ELR (cell line): ENCODE measurements around the gene GIGYF1.
"Not testable (repeated sequence)": the region's sequence is repeated elsewhere in the genome, so short reads cannot be mapped to it uniquely, and the experiment has no call there.

Experiments used
- DNase-seq: peaks from one replicate; pipeline ENCODE4 v3.0.0-alpha.2; 2015; ENCODE audit warnings: low read depth

GIGYF1 gene, protein sequence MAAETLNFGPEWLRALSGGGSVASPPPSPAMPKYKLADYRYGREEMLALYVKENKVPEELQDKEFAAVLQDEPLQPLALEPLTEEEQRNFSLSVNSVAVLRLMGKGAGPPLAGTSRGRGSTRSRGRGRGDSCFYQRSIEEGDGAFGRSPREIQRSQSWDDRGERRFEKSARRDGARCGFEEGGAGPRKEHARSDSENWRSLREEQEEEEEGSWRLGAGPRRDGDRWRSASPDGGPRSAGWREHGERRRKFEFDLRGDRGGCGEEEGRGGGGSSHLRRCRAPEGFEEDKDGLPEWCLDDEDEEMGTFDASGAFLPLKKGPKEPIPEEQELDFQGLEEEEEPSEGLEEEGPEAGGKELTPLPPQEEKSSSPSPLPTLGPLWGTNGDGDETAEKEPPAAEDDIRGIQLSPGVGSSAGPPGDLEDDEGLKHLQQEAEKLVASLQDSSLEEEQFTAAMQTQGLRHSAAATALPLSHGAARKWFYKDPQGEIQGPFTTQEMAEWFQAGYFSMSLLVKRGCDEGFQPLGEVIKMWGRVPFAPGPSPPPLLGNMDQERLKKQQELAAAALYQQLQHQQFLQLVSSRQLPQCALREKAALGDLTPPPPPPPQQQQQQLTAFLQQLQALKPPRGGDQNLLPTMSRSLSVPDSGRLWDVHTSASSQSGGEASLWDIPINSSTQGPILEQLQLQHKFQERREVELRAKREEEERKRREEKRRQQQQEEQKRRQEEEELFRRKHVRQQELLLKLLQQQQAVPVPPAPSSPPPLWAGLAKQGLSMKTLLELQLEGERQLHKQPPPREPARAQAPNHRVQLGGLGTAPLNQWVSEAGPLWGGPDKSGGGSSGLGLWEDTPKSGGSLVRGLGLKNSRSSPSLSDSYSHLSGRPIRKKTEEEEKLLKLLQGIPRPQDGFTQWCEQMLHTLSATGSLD (N-terminal part only)

DNA sequence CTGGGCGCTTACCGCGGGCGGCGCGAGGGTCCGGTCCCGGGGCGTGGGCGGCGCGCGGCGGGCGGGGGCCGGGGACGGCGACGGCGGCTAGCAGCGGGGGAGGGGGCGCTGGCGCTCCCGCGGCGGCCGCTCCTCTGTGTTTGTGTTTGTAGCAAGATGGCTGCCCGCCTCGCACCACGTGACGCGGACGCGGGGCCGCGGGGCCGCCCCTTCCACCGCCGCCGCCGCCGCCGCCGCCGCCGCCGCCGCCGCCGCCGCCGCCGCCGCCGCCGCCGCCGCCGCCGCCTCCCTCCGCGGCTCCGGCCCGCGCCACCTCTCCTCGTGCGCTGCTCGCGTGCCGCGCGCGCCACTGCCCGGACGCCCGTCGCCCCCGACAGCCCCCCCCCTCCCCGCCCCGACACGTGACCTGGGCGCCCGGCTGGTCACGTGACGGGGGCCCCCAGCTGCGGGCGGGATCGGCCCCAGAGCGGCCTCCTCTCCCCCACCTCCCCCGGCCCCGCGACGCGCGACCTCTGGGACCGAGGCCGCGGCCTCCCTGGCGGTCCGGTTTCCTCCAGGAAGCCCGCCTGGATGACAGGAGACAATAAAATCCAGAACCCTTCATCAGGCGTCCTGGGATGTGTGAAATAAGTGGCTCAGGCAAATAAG is at the start of gene GIGYF1:
Gene GIGYF1, minus strand, starts transcription at position 153 of the 648 bp plus-strand sequence. CDS start 6,012 bp downstream, outside the sequence.
- peak; percentile 69 for DNase-seq

DNA sequence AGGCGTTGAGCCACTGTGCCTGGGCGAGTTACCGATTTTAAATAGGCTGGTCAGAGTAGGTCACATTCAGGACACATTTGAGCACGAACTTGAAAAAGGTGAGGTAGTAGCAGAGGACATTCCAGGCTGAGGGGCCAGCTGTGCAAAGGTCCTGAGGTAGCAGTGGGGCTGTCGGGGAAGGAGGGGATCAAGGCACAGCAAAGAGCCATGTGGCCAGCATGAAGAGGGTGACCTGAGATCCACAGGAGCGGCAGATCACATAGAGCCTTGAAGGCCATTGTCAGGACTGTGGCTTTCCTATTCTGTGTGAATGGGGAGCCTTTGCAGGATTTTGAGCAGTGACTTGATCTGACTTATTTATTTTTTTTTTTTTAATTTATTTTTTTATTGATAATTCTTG is 45.9 kb upstream of the GIGYF1 start:
- DNase-seq, result no peak

DNA sequence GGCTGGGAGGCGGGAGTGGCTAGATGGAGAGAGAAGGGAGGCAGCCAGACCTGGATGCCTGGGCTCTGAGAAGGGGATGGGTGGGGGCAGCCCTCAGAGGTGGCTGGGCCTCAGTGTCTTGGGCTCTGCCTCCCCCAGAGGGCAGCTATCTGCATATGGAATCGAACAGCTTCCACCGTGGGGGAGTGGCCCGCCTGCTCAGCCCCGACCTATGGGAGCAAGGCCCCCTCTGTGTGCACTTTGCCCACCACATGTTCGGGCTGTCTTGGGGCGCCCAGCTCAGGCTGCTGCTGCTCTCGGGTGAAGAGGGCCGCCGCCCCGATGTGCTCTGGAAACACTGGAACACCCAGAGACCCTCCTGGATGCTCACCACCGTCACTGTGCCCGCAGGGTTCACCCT is 42.6 kb upstream of the GIGYF1 start:
- DNase-seq, result no peak

DNA sequence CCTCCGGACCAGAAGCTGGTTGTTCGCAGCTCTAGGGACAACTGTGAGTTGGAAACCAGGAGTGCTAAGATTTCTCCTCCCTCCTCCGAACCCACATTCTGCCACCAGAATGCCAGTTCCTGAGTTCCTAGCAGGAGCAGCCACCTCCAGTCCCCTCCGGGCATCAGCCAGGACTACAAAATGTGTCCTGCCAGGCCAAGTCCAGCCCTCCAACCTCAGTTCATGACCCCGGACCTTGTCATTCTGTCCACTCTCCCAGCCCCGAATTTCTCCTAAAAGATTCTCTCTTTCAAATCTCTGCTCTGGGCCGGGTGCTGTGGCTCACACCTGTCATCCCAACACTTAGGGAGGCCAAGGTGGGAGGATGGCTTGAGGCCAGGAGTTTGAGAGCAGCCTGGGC is 41.7 kb upstream of the GIGYF1 start:
- no peak for DNase-seq

DNA sequence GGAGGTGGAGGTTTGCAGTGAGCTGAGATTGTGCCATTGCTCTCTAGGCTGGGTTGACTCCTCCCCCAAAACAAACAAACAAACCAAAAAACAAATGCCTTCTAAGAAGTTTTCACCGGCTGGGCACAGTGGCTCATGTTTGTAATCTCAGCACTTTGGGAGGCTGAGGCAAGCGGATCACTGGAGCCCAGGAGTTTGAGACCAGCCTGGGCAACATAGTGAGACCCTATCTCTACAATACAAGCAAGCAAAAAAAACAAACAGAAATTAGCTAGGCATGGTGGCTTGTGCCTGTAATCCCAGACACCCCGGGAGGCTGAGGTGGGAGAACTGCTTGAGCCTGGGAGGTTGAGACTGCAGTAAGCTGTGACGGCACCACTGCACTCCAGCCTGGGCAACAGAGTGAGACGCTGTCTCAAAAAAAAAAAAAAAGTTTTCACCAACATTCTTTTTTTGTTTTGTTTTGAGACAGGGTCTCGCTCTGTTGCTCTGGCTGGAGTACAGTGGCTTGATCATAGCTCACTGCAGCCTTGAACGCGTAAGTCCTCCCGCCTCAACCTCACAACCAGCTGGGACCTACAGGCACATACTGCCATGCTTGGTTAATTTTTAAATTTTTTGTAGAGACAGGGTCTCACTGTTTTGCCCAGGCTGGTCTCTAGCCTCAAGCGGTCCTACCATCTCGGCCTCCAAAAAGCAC is 38.0 kb upstream of the GIGYF1 start:
- no peak for DNase-seq

DNA sequence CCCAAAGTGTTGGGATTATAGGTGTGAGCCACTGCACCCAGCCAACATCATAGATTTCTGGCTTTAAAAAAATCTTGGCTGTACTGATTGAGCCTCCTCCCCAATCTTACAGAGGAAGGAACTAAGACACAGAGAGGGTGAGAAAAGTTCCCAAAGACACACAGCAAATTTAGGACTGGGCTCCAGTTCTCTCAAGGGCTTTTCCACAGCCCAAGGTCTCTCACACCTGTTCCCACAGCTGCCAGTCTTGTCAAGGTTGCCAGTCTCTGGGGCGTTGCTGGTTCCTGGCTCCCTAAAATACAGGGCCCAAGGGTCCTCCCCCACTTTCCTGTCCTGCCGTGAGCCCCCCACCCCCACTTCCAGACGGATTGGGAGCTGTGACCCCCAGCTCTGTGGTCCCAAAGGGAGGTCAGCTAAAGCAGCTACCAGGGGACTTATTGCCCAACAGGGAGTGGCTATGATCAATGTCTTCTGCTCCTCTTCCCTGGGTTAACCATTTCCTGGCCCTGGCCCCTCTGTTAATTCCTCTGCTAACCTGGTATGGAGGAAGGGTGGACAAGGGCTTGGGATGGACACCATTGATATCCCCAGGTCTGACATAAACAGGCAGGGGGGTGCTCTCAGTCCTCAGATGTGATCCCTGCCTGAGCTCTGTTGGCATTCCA is 36.2 kb upstream of the GIGYF1 start:
- DNase-seq, result no peak

DNA sequence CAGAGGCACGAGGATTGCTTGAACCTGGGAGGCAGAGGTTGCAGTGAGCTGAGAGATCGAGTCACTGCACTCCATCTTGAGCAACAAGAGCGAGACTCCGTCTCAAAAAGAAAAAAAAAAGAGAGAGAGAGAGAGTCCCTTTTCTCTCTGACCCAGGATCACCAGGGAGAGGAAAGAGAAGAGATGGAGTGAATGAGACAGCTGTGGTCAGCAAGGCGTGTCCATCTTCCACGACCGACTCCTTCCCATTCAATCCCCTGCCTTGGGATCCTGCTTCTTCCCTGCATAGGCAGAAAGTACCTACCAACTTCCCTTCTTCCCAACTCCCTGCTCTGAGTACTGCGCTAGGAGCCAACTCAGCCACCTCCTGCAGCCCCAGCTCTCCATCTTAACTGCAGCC is 34.1 kb upstream of the GIGYF1 start:
- no peak for DNase-seq

DNA sequence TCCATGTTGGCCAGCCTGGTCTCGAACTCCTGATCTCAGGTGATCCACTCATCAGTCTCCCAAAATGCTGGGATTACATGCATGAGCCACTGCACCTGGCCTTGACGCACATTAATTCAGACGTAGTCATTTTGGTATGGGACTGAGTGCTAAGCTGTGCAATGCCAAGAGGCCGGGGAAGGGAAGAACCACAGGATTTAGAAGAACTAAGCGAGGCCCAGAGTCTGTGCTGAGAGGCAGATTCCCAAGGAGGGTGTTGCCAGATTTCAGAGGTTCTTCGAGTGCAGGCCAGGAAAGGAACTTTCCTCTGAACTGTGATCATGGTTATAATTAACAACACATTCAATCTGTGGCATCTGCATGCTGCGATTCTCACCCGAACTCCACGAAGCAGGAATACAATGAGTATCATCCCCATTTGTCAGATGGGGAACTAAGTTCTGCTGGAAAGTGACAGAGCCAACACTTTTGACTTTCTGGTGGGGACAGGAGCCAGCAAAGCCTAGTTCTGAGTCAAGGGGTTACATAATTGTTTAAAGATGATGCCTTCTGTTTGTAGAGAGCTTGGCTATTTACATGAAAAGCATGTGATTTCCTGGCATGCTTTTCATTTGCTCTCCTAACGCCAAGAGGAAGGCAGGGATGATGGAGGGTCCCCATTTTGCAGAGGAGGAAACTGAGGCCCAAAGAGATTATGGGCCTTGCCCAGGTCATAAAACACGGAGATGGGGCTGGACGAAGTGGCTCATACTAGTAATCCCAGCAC is 33.1 kb upstream of the GIGYF1 start:
- DNase-seq, result peak; percentile 36

DNA sequence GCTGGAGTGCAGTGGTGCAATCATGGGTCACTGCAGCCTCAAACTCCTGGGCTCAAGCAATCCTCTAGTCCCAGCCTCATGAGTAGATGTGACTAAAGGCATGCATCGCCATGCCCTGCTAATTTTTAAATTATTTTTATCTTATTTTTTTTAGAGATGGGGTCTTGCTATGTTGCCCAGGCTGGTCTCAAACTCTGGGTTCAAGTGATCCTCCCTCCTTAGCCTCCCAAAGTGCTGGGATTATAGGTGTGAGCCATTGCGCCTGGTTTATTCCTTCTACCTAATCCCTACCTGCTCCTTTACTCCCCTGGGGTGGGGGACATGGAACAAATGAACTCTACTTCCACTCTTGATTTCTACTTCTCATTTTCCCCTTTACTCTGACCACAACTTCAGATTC is 30.3 kb upstream of the GIGYF1 start:
- not testable (repeated sequence) for DNase-seq

DNA sequence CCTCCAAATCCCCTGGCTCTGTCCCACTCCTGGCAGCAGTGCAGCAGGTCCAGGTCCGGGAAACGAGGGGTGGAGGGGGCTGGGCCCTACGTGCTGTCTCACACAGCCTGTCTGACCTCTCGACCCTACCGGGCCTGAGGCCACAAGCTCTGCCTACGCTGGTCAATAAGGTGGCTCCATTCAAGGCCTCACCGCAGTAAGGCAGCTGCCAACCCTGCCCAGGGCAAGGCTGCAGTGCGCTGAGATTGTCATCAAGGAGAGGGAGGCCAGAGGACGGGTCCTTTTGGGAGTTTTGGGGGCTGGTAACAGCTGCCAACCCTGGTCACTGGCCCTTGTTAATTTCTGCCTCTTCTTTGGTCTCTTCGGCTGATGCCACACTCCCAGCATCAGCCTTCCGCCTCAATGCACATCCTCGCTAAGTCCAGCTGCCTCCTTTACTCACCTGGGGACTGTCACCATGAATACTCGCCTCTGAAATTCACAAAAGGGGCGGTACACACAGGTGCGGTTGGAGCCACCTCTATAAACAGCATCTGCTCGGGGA is 29.8 kb upstream of the GIGYF1 start:
- DNase-seq, result no peak

DNA sequence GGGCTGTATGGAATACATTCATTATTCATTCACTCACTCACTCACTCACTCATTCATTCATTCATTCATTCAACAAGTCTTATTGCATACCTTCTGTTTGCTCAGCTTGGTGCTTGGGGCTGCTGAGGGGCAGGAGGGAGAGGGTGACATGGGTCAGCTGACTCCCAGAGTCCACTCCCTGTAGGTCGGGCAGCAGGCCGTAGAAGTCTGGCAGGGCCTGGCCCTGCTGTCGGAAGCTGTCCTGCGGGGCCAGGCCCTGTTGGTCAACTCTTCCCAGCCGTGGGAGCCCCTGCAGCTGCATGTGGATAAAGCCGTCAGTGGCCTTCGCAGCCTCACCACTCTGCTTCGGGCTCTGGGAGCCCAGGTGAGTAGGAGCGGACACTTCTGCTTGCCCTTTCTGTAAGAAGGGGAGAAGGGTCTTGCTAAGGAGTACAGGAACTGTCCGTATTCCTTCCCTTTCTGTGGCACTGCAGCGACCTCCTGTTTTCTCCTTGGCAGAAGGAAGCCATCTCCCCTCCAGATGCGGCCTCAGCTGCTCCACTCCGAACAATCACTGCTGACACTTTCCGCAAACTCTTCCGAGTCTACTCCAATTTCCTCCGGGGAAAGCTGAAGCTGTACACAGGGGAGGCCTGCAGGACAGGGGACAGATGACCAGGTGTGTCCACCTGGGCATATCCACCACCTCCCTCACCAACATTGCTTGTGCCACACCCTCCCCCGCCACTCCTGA is 28.6 kb upstream of the GIGYF1 start:
- DNase-seq, result no peak

DNA sequence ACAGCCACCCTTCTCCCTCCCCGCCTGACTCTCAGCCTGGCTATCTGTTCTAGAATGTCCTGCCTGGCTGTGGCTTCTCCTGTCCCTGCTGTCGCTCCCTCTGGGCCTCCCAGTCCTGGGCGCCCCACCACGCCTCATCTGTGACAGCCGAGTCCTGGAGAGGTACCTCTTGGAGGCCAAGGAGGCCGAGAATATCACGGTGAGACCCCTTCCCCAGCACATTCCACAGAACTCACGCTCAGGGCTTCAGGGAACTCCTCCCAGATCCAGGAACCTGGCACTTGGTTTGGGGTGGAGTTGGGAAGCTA is 27.4 kb upstream of the GIGYF1 start:
- no peak for DNase-seq

DNA sequence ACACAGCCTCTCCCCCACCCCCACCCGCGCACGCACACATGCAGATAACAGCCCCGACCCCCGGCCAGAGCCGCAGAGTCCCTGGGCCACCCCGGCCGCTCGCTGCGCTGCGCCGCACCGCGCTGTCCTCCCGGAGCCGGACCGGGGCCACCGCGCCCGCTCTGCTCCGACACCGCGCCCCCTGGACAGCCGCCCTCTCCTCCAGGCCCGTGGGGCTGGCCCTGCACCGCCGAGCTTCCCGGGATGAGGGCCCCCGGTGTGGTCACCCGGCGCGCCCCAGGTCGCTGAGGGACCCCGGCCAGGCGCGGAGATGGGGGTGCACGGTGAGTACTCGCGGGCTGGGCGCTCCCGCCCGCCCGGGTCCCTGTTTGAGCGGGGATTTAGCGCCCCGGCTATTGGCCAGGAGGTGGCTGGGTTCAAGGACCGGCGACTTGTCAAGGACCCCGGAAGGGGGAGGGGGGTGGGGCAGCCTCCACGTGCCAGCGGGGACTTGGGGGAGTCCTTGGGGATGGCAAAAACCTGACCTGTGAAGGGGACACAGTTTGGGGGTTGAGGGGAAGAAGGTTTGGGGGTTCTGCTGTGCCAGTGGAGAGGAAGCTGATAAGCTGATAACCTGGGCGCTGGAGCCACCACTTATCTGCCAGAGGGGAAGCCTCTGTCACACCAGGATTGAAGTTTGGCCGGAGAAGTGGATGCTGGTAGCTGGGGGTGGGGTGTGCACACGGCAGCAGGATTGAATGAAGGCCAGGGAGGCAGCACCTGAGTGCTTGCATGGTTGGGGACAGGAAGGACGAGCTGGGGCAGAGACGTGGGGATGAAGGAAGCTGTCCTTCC is 26.8 kb upstream of the GIGYF1 start:
- DNase-seq, result no peak

DNA sequence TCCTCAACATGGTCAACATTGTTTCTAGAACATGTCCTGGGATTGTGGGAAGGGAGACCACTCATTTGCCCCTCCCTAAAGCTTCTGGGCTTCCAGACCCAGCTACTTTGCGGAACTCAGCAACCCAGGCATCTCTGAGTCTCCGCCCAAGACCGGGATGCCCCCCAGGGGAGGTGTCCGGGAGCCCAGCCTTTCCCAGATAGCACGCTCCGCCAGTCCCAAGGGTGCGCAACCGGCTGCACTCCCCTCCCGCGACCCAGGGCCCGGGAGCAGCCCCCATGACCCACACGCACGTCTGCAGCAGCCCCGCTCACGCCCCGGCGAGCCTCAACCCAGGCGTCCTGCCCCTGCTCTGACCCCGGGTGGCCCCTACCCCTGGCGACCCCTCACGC is 26.2 kb upstream of the GIGYF1 start, which contains the start of gene EPO:
Gene EPO, plus strand, starts transcription at position 190 of the 392 bp plus-strand sequence. CDS start 513 bp downstream, outside the sequence.
- no peak for DNase-seq

DNA sequence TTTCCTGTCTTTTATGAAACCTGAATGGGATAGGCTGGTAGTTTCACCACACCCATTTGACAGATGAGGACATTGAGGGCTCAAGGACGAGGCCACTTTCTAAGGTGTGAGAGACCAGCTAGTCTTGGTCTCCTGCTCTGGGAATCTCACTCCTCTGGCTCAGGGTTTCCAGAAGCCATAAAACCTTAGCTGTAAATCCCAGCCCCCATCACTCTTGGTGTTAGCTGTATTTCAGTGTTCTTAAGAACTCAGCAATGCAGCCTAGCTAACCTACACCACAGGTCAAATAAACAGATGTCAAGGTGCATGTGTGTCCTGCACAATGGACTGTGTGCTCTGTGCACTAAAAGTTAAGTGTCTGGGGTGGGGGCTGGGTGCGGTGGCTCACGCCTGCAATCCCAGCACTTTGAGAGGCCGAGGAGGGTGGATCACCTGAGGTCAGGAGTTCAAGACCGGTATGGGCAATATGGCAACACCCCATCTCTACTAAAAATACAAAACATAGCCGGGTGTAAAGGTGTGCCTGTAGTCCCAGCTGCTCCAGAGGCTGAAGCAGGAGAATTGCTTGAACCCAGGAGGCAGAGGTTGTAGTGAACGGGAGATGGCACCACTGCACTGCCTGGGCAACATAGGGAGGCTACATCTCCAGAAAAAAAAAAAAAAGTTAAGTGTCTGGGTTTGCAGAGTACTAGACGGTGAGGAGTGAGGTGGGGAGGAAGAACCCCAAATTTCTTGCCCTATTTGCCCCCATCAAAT is 25.7 kb upstream of the GIGYF1 start:
- DNase-seq, result peak; percentile 39

DNA sequence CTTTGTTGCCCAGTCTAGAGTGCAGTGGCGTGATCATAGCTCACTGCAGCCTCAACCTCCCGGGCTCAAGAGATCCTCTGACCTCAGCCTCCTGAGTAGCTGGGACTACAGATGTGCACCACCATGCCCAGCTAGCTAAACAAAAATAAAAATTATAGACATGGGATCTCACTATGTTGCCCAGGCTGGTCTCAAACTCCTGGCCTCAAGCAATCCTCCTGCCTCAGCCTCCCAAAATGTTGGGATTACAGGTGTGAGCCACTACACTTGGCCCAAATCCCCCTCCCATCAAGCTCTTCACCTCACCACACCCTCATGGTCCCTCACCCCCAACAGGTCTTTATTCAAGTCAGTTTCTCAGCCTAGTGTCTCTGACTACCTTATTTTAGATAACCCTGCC is 23.0 kb upstream of the GIGYF1 start:
- DNase-seq, result not testable (repeated sequence)

DNA sequence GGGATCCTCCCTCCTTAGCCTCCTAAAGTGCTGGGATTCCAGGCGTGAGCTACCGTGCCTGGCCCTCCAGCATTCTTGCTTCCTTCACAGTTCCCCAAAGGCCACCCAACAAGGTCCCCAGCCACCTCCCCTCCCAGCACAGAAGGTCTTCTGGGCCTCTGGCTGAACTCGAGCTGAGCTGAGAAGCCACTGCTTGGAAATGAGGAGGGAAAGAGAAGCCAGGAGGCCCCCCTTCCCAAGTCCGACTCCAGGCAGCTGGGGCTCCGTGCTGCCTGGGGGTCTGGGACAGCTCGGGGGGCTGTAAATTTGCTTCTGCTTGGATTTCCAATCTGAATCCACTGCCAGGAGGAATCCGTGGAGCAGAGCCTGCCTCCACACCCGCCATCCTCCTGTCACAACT is 20.7 kb upstream of the GIGYF1 start:
- DNase-seq, result no peak

DNA sequence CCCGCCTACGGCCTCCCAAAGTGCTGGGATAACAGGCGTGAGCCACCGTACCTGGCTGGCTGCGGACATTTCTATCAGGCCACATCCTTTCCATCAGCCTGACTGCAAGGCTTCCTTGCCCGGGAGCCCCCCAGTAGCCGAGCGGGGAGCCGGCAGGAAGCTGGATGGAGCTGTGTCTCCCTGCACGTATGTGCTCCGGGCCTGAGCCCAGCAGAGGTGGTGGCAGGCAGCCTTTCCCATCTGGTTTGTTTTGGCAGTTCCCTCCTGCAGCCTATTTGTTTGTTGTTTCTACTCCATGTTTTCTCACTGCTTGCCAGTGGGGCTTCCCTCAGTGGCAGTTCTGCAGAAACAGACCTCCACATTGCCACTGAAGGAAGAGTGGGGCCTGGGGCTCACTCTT is 17.3 kb upstream of the GIGYF1 start:
- DNase-seq, result no peak
